HCT116 (cell line): Measurements from ENCODE around the gene C1orf94. TPM values are rescaled to one million over a fixed set of nuclear protein-coding genes. Genes with fewer than 3 reads are reported as not detected.

Experiments
- ATAC-seq: fragments of 200-7000 bp; cut with Tn5 transposase; 2 replicates; pipeline ENCODE4 v1.9.1; 2020; ENCODE audit warnings: mild to moderate bottlenecking, moderate library complexity
- BruUV-seq: library from RNA; stranded (reverse); fragments of 400-500 nt; replicated peaks from 2 replicates; lab custom pipeline; 2021; lab: Mats Ljungman, UMichigan
- CTCF ChIA-PET: fragments of 300-600 bp; sonication (Branson Sonifier 250); formaldehyde crosslinking; loops from one replicate; lab custom pipeline; 2021; ENCODE audit warnings: antibody characterized with exemption; lab: Charles Lee
- POLR2A ChIA-PET: fragments of 300-600, 350-600 bp; sonication (Branson Sonifier 250); formaldehyde crosslinking; loops from one replicate; lab custom pipeline; 2021; ENCODE audit warnings: antibody characterized with exemption; lab: Charles Lee
- RAD21 ChIA-PET, 2 experiments: fragments of 300-600 bp; sonication (Branson Sonifier 250); formaldehyde crosslinking; loops; one replicate each; lab custom pipeline; 2023; ENCODE audit warnings: low total read pairs in 2 of 2; ENCODE audit not compliant: uncharacterized antibody in 2 of 2, unreplicated experiment in 2 of 2, low non-redundant PET in 1 of 2; lab: Charles Lee
- DNase-seq: peaks from one replicate; pipeline ENCODE4 v3.0.0-alpha.2; 2010; ENCODE audit warnings: low read depth, low spot score
- H2AFZ ChIP-seq: fragments of 200-600 bp; shearing (Covaris generic), sonication (generic); 2 replicates; pipeline ENCODE4 v1.6.1; 2017; ENCODE audit warnings: low read depth, mixed run types, mixed read lengths, antibody characterized with exemption, low read length; ENCODE audit not compliant: poor library complexity, severe bottlenecking
- H3K27ac ChIP-seq: 2 replicates; pipeline ENCODE4 v1.5.1; 2012; ENCODE audit warnings: low read depth, low read length
- H3K27me3 ChIP-seq: fragments of 200-600 bp; sonication (generic); 2 replicates; pipeline ENCODE4 v1.6.1; 2016; ENCODE audit warnings: mixed run types, low read length, mixed read lengths; ENCODE audit not compliant: insufficient read depth
- H3K36me3 ChIP-seq, 2 experiments: fragments of 200-500 bp in 1 of 2; fragments of 200-600 bp in 1 of 2; sonication (Bioruptor generic) in 1 of 2; sonication (generic) in 1 of 2; 2 replicates each; pipeline versions ENCODE4 v1.5.1 to v1.6.1; 2014 to 2016; ENCODE audit warnings: low read length in 2 of 2, inconsistent platforms in 1 of 2, mixed read lengths in 1 of 2, mixed run types in 1 of 2; ENCODE audit not compliant: insufficient read depth in 2 of 2, control insufficient read depth in 1 of 2
- H3K4me1 ChIP-seq, 2 experiments: fragments of 200-600 bp in 1 of 2; sonication (generic) in 1 of 2; 2 replicates each; pipeline versions ENCODE4 v1.5.1 to v1.6.1; 2012 to 2017; ENCODE audit warnings: low read length in 2 of 2, inconsistent platforms in 1 of 2, mild to moderate bottlenecking in 1 of 2, mixed read lengths in 1 of 2, mixed run types in 1 of 2, moderate library complexity in 1 of 2; ENCODE audit not compliant: insufficient read depth in 2 of 2, control insufficient read depth in 1 of 2
- H3K4me2 ChIP-seq: fragments of 200-600 bp; sonication (generic); 2 replicates; pipeline ENCODE4 v1.6.1; 2017; ENCODE audit warnings: mixed run types, low read length, mixed read lengths
- H3K4me3 ChIP-seq, 2 experiments: fragments of 200-600 bp in 1 of 2; sonication (generic) in 1 of 2; replicated peaks in 1 of 2; 2 replicates each; pipeline ENCODE4 v1.5.1; 2011 to 2016; ENCODE audit warnings: low read length in 2 of 2, control low read depth in 1 of 2, low read depth in 1 of 2, mild to moderate bottlenecking in 1 of 2, mixed read lengths in 1 of 2, mixed run types in 1 of 2
- H3K79me2 ChIP-seq: fragments of 200-600 bp; sonication (generic); 2 replicates; pipeline ENCODE4 v1.6.1; 2017; ENCODE audit warnings: mild to moderate bottlenecking, mixed run types, low read length, moderate library complexity, mixed read lengths; ENCODE audit not compliant: insufficient read depth
- H3K9ac ChIP-seq: fragments of 200-600 bp; sonication (generic); 2 replicates; pipeline ENCODE4 v1.6.1; 2016; ENCODE audit warnings: low read length, mixed read lengths
- H3K9me2 ChIP-seq: fragments of 200-600 bp; sonication (generic), shearing (Covaris generic); 2 replicates; pipeline ENCODE4 v1.6.1; 2017; ENCODE audit warnings: mixed run types, mild to moderate bottlenecking, moderate library complexity; ENCODE audit not compliant: insufficient read depth
- H3K9me3 ChIP-seq, 2 experiments: fragments of 200-500 bp in 1 of 2; fragments of 200-600 bp in 1 of 2; sonication (Bioruptor generic) in 1 of 2; sonication (generic) in 1 of 2; 2 replicates each; pipeline ENCODE4 v1.6.1; 2014 to 2017; ENCODE audit warnings: low read length in 2 of 2, mixed read lengths in 2 of 2, inconsistent platforms in 1 of 2, low read depth in 1 of 2, mild to moderate bottlenecking in 1 of 2, mixed run types in 1 of 2, moderate library complexity in 1 of 2; ENCODE audit not compliant: control insufficient read depth in 1 of 2, insufficient read depth in 1 of 2
- H4K20me1 ChIP-seq: fragments of 200-600 bp; sonication (generic), shearing (Covaris generic); 2 replicates; pipeline ENCODE4 v1.6.1; 2017; ENCODE audit warnings: mixed run types, mild to moderate bottlenecking, moderate library complexity; ENCODE audit not compliant: insufficient read depth
- CBX3 ChIP-seq: IDR thresholded peaks from 2 replicates; pipeline ENCODE4 v1.6.1; 2012; ENCODE audit warnings: low read depth
- EGR1 ChIP-seq: IDR thresholded peaks from 2 replicates; pipeline ENCODE4 v1.6.1; 2012; ENCODE audit warnings: low read depth
- ELF1 ChIP-seq: IDR thresholded peaks from 2 replicates; pipeline ENCODE4 v1.6.1; 2012; ENCODE audit warnings: low read depth, borderline replicate concordance
- SP1 ChIP-seq: IDR thresholded peaks from 2 replicates; pipeline ENCODE4 v1.6.1; 2012; ENCODE audit warnings: low read depth
- SRF ChIP-seq: IDR thresholded peaks from 2 replicates; pipeline ENCODE4 v1.6.1; 2012; ENCODE audit warnings: low read depth
- ZNF274 ChIP-seq: fragments of 200-500 bp; sonication (Bioruptor generic); IDR thresholded peaks from 2 replicates; pipeline ENCODE4 v1.6.1; 2014; ENCODE audit warnings: mild to moderate bottlenecking, low read depth, low read length, inconsistent platforms
- intact Hi-C: fragments of 100-400 bp; cut with micrococcal nuclease; formaldehyde crosslinking; loops from 2 replicates; pipeline ENCODE4 v1.10.0; 2022
- total RNA-seq: library from RNA; stranded (reverse); gene quantifications from one replicate; pipeline ENCODE4 v1.2.1, GENCODE V29; 2021; ENCODE audit not compliant: unreplicated experiment
- TF ChIP-seq, protein P1 (sequence below): IDR thresholded peaks from 2 replicates; pipeline ENCODE4 v1.6.1; 2012
- TF ChIP-seq, protein P2 (sequence below): IDR thresholded peaks from 2 replicates; pipeline ENCODE4 v1.6.1; 2012
- TF ChIP-seq, protein P3 (sequence below): IDR thresholded peaks from 2 replicates; pipeline ENCODE4 v1.6.1; 2012; ENCODE audit warnings: low read depth
- TF ChIP-seq, protein P4 (sequence below), 3 experiments: fragments of 200-600 bp in 1 of 3; sonication (generic) in 1 of 3; IDR thresholded peaks in 2 of 3; conservative IDR thresholded peaks in 1 of 3; 2 replicates each; pipeline ENCODE4 v1.5.1; 2012 to 2017; ENCODE audit warnings: low read depth in 2 of 3, low read length in 2 of 3, antibody characterized with exemption in 1 of 3, borderline replicate concordance in 1 of 3, control low read depth in 1 of 3, mild to moderate bottlenecking in 1 of 3, mixed read lengths in 1 of 3, mixed run types in 1 of 3, moderate library complexity in 1 of 3; ENCODE audit not compliant: insufficient read depth in 1 of 3

C1orf94 gene
- total RNA-seq, 1 experiment from 2014 or later: not detected

DNA sequence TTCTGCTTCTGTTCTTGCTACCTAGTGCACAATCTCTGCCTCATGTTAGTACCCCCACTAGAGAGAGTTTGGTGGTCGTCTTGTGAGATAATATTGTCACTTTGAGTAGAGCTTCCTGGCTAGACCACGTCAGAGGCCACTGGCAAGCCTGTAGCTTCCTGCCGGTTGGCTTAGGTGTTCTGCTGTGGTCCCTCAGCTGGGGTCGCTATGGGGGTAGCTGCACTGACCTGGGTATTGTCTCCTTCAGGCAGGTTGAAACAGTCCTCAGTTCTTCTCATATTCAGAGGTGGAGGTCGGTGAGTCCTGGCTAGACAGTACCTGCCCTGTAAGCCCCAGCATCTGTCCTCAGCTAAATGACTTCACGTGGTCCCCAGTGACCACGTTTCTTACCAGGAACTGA lies 86.2 kb downstream of the C1orf94 start (continued):
- TF ChIP-seq, protein P1, sequence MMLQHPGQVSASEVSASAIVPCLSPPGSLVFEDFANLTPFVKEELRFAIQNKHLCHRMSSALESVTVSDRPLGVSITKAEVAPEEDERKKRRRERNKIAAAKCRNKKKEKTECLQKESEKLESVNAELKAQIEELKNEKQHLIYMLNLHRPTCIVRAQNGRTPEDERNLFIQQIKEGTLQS: no peak
- no peak for TF ChIP-seq SP1
- TF ChIP-seq ZNF274: no peak
- TF ChIP-seq CBX3: no peak

DNA sequence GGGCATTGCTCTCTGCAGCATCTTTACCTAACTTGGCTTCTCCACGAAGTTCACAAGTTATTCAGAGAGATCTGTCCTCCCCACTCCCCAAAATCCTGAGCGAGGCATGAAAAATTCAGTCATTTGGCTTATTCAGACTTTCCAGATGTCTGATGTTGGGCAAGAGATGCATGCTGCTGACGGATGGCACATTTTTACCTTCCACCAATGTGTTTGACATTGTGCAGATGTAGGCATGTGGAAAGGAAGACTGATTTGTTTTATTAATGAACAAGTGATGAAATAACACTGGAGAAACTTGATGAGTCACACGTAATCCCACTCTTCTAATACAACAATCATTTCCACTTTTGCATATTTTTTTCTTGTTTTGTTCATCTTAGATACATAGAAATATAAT lies 86.7 kb downstream of the C1orf94 start:
- H3K9me3 ChIP-seq: no peaks in the 10 kb centered on the region
- H3K9me2 ChIP-seq: no peaks in the 10 kb centered on the region
- no TSS peak for BruUV-seq
- H2AFZ ChIP-seq: no peak overlapping the region
- POLR2A ChIA-PET: no interaction called here
- no peaks in the 10 kb centered on the region for H3K4me1 ChIP-seq
- CTCF ChIA-PET: no interaction called here
- peaks cover 33% of the 10 kb centered on the region for H3K27me3 ChIP-seq
- no peaks in the 10 kb centered on the region for H3K36me3 ChIP-seq
- intact Hi-C loops: no loop called here
- H3K4me3 ChIP-seq: no peak overlapping the region
- no peak overlapping the region for H3K9ac ChIP-seq
- DNase-seq (no peak), ATAC-seq (no peak)
- no peaks in the 10 kb centered on the region for H3K79me2 ChIP-seq
- no peak overlapping the region for H3K27ac ChIP-seq
- H4K20me1 ChIP-seq: no peaks in the 10 kb centered on the region
- H3K4me2 ChIP-seq: no peak overlapping the region
- TF ChIP-seq, protein P2, sequence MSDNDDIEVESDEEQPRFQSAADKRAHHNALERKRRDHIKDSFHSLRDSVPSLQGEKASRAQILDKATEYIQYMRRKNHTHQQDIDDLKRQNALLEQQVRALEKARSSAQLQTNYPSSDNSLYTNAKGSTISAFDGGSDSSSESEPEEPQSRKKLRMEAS: no peak
- TF ChIP-seq, protein P3, sequence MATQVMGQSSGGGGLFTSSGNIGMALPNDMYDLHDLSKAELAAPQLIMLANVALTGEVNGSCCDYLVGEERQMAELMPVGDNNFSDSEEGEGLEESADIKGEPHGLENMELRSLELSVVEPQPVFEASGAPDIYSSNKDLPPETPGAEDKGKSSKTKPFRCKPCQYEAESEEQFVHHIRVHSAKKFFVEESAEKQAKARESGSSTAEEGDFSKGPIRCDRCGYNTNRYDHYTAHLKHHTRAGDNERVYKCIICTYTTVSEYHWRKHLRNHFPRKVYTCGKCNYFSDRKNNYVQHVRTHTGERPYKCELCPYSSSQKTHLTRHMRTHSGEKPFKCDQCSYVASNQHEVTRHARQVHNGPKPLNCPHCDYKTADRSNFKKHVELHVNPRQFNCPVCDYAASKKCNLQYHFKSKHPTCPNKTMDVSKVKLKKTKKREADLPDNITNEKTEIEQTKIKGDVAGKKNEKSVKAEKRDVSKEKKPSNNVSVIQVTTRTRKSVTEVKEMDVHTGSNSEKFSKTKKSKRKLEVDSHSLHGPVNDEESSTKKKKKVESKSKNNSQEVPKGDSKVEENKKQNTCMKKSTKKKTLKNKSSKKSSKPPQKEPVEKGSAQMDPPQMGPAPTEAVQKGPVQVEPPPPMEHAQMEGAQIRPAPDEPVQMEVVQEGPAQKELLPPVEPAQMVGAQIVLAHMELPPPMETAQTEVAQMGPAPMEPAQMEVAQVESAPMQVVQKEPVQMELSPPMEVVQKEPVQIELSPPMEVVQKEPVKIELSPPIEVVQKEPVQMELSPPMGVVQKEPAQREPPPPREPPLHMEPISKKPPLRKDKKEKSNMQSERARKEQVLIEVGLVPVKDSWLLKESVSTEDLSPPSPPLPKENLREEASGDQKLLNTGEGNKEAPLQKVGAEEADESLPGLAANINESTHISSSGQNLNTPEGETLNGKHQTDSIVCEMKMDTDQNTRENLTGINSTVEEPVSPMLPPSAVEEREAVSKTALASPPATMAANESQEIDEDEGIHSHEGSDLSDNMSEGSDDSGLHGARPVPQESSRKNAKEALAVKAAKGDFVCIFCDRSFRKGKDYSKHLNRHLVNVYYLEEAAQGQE: no peak
- TF ChIP-seq SP1: no peak
- TF ChIP-seq, protein P4, sequence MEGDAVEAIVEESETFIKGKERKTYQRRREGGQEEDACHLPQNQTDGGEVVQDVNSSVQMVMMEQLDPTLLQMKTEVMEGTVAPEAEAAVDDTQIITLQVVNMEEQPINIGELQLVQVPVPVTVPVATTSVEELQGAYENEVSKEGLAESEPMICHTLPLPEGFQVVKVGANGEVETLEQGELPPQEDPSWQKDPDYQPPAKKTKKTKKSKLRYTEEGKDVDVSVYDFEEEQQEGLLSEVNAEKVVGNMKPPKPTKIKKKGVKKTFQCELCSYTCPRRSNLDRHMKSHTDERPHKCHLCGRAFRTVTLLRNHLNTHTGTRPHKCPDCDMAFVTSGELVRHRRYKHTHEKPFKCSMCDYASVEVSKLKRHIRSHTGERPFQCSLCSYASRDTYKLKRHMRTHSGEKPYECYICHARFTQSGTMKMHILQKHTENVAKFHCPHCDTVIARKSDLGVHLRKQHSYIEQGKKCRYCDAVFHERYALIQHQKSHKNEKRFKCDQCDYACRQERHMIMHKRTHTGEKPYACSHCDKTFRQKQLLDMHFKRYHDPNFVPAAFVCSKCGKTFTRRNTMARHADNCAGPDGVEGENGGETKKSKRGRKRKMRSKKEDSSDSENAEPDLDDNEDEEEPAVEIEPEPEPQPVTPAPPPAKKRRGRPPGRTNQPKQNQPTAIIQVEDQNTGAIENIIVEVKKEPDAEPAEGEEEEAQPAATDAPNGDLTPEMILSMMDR (IDR thresholded peaks at IDR 0.05 in 2 of 3, conservative IDR thresholded peaks at IDR 0.05 in 1 of 3; ENCODE audit: borderline replicate concordance in 1 of 3, insufficient read depth in 1 of 3, low read depth in 2 of 3, low read length in 2 of 3): no peak
- no peak for TF ChIP-seq EGR1
- TF ChIP-seq SRF: no peak
- TF ChIP-seq ELF1: no peak
- RAD21 ChIA-PET: no interaction called here
